ENCODE data around the gene RASAL2.

DNA sequence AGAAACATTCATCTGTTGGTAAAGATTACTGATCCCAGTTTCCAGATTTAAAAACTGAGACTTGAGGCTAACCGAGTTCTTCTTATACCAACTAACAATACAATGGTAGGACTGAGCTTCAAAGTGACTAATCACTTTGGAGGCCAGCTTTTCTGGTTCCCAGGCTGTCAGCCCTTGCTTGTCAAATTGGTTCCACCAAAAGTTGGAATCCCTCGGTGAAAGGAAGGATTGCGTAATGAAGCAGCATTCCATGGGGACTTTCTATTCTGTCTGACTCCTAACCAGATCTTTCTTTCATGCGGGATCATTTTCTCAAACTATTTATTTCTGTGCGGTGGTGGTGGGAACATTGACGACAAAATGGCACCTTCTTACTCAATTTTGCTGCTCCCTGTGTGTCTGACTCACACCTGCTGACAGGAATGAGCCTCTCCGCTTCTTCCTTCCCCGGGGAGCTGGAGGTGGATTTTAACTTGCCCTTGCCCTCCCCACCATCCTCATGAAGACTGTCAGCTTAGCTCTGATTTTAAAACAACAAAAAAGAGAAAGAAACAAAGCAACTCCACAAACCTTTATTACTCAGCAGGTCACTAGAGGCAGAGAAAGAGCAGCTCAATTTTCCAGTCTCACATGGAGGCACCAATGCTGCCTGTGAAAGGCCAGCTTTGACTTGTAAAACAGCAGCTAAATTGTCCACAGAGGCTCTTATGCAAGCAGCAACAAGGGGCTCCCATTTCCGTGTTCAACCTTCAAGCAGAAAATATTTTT lies 32.9 kb upstream of the RASAL2 start:
- TF ChIP-seq NPAS2 (CRISPR knock-in tag; IDR thresholded peaks at IDR 0.05; ENCODE audit: borderline replicate concordance), result no peak
- TF ChIP-seq, protein P1, sequence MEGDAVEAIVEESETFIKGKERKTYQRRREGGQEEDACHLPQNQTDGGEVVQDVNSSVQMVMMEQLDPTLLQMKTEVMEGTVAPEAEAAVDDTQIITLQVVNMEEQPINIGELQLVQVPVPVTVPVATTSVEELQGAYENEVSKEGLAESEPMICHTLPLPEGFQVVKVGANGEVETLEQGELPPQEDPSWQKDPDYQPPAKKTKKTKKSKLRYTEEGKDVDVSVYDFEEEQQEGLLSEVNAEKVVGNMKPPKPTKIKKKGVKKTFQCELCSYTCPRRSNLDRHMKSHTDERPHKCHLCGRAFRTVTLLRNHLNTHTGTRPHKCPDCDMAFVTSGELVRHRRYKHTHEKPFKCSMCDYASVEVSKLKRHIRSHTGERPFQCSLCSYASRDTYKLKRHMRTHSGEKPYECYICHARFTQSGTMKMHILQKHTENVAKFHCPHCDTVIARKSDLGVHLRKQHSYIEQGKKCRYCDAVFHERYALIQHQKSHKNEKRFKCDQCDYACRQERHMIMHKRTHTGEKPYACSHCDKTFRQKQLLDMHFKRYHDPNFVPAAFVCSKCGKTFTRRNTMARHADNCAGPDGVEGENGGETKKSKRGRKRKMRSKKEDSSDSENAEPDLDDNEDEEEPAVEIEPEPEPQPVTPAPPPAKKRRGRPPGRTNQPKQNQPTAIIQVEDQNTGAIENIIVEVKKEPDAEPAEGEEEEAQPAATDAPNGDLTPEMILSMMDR (IDR thresholded peaks at IDR 0.05), result no peak
- TF ChIP-seq MYC (IDR thresholded peaks at IDR 0.05; ENCODE audit: borderline replicate concordance, low read length), result no peak
- TF ChIP-seq MAFK (IDR thresholded peaks at IDR 0.05; ENCODE audit: partially characterized antibody), result no peak
- no peak for TF ChIP-seq RNF2 (IDR thresholded peaks at IDR 0.05; ENCODE audit: borderline replicate concordance, low read depth)
- TF ChIP-seq JUN (IDR thresholded peaks at IDR 0.05), result no peak

All from A549 (cell line).